Central memory CD8-positive, alpha-beta T cell (primary cell): ENCODE results near the gene RUNDC3A.
A peak's percentile ranks its signal among the peaks of the same experiment; 100 is the strongest.
"Not testable (repeated sequence)": the region's sequence is repeated elsewhere in the genome, so short reads cannot be mapped to it uniquely, and the experiment has no call there.

ENCODE experiments used
- ATAC-seq: fragments of 150-1000 bp; cut with Tn5 transposase; replicated peaks from 2 replicates; pipeline ENCODE4 v1.10.0; 2022; ENCODE audit warnings: mild to moderate bottlenecking, moderate FRiP score, moderate number of reproducible peaks; ENCODE audit not compliant: poor library complexity, severe bottlenecking; ENCODE audit errors: extremely low read depth
- DNase-seq, 2 donors: peaks; one replicate each; pipeline ENCODE4 v3.0.0; 2021; ENCODE audit warnings: low spot score in 2 of 2
- H3K27ac Mint-ChIP-seq: one replicate; pipeline ENCODE4 v1.8.0; 2022; ENCODE audit warnings: low read depth, mild to moderate bottlenecking, moderate library complexity, mixed read lengths
- H3K27me3 Mint-ChIP-seq: one replicate; pipeline ENCODE4 v1.8.0; 2022; ENCODE audit warnings: mixed read lengths
- H3K36me3 Mint-ChIP-seq: one replicate; pipeline ENCODE4 v1.8.0; 2022; ENCODE audit warnings: mild to moderate bottlenecking, moderate library complexity, mixed read lengths; ENCODE audit not compliant: insufficient read depth
- H3K4me1 Mint-ChIP-seq: one replicate; pipeline ENCODE4 v1.8.0; 2022; ENCODE audit warnings: mixed read lengths
- H3K4me3 Mint-ChIP-seq: one replicate; pipeline ENCODE4 v1.8.0; 2022; ENCODE audit warnings: mild to moderate bottlenecking, moderate library complexity, mixed read lengths
- H3K9me3 Mint-ChIP-seq: one replicate; pipeline ENCODE4 v1.8.0; 2022; ENCODE audit warnings: mixed read lengths

Gene RUNDC3A

DNA sequence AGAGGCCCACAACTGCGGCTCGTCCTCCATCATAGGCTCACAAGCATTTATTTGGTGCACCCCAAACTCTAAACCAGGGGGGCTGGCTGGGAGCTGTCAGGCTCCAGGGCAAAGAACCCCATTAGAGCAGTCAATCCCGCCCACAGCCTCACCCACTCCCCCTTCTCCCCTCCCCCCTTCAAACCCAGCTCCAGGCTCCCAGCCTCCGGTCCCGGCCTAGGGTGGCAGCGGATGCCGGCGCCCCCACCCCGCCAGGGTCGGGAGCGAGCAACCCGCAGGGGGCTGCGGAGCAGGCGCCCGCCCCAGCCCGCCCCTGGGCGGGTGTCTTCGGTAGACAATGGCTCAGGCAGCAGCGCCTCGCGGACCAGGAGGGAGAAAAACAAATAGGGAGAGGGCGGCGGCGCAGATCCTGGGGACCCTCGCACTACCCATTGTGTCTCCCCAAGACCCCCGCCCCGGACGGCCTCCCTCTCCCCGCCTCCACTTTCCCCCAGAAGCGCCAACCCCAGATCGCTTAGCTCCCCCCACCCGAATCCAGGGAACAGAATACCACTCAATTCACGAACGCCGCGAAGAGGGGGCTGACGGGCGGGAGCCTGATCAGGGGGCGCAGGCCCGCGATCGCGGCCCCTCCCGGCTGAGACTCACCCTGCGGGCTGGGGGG lies 54.7 kb downstream of the RUNDC3A start:
- peaks cover 2% of the 10 kb centered on the region for H3K36me3 Mint-ChIP-seq
- no peaks in the 10 kb centered on the region for H3K9me3 Mint-ChIP-seq
- H3K4me3 Mint-ChIP-seq: peak overlapping the region; percentile 65
- no peak overlapping the region for H3K27ac Mint-ChIP-seq
- DNase-seq: no peak
- H3K27me3 Mint-ChIP-seq: peaks cover 46% of the 10 kb centered on the region
- no peaks in the 10 kb centered on the region for H3K4me1 Mint-ChIP-seq
- ATAC-seq: peak; percentile 39

DNA sequence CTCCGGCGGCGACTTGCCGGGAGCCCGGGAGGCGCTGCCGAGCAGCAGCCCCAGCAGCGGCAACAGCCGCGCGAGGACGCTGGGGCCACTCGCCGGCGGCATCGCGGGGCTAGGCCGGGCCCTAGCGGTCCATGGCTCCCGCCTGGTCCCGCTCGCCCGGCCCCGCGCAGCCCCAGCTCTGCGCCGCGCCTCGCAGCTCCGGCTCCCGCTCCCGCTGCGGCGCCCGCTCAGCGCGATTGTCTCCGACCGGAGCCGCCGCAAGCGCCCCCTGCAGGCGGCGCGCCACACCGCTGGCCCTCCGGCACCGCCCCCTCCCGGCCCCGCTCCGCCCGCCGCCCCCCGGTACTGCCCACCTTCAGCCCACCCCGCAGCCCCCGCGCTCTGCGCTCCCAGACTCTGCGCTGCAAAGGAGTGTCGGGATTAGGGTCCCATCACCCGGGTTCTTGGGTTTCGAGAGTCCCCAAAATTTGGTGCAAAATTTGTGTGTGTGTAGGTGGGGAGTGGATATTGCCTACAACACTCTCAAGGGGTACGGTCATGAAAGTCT lies 55.3 kb downstream of the RUNDC3A start, which contains the start of gene FAM171A2:
Gene FAM171A2 (minus strand): TSS at position 241 of the 547 bp plus-strand sequence. CDS start 139 bp downstream, at position 102.
- peak within 1 kb of the TSS; percentile 71 for H3K4me3 Mint-ChIP-seq
- no peaks in the 10 kb centered on the region for H3K4me1 Mint-ChIP-seq
- ATAC-seq (peak; percentile 78), DNase-seq (peak; percentile 33 to 58)
- H3K36me3 Mint-ChIP-seq: peaks cover 2% of the 10 kb centered on the region
- peaks cover 51% of the 10 kb centered on the region for H3K27me3 Mint-ChIP-seq
- H3K9me3 Mint-ChIP-seq: no peaks in the 10 kb centered on the region
- H3K27ac Mint-ChIP-seq: no peak within 1 kb of the TSS

DNA sequence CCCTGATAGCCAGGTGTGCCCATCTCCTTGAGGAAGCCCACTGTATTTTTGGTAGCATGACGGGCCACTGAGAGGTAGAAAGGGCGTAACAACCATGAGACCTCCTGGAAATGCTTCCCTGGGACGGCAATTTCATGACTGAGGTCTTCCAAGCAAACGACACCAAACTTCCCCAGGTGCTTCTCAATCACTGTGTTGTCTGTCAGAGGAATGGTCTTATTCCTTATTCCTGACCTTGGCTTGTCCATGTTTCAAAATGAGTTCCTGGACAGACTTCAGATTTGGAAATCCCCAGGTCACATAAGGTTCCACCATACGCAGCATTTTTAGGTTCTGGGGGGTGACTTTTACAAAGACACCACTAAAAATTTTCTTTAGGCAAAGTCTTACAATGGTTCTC lies 56.6 kb downstream of the RUNDC3A start:
- DNase-seq, H3K27ac Mint-ChIP-seq, H3K9me3 Mint-ChIP-seq, H3K4me1 Mint-ChIP-seq, ATAC-seq, H3K36me3 Mint-ChIP-seq: not testable (repeated sequence)
- H3K4me3 Mint-ChIP-seq: peak overlapping the region; percentile 71
- peaks cover 51% of the 10 kb centered on the region for H3K27me3 Mint-ChIP-seq

DNA sequence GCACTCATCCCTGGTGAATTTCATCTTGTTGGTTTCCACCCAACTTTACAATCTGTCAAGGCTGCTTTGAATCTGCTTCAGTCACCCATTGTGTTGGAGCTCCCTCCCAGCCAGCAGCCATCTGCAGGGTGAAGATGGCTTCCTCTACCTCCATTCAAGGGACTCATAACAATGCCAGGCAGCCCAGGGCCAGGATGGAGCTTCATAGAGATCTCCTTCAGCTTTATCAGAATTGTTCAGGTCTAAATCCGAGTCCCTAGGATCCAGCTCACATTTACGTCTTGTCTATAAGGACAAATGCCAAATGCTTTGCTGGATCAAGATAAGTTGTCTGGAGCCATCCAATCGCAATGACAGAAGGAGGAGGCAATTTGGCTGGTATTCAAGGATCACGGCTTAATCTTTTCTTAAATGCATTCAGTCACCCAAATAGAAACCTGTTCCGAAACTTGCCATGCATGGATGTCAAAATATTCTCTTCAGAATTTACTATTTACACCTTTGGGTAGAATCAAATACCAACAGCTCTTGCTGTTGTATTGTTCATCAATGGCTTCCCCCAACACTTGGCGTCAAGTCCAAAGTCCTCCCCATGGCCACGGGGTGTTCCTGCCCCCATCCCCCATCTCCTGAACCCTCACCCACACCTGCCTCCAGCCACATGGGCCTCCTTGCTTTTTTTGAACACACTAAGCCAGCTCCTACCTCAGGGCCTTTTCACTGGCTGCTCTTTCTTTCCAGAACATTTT lies 59.0 kb downstream of the RUNDC3A start:
- no peak for DNase-seq
- H3K27ac Mint-ChIP-seq: no peak overlapping the region
- H3K27me3 Mint-ChIP-seq: peaks cover 60% of the 10 kb centered on the region
- H3K4me1 Mint-ChIP-seq: no peaks in the 10 kb centered on the region
- H3K9me3 Mint-ChIP-seq: no peaks in the 10 kb centered on the region
- H3K4me3 Mint-ChIP-seq: no peak overlapping the region
- H3K36me3 Mint-ChIP-seq: no peaks in the 10 kb centered on the region
- no peak for ATAC-seq
